HAP-1 (cell line): ENCODE measurements around the gene SCGB3A1.

Experiments used
- DNase-seq, 2 experiments: peaks; one replicate each; pipeline ENCODE4 v3.0.0-alpha.2; 2016 to 2020; ENCODE audit warnings: low spot score in 2 of 2
- H3K27me3 ChIP-seq: fragments of 250-450 bp; sonication (Bioruptor Pico); 2 replicates; pipeline ENCODE4 v1.5.1; 2020; ENCODE audit warnings: low read depth, mild to moderate bottlenecking, moderate library complexity
- H3K36me3 ChIP-seq: fragments of 250-450 bp; sonication (Bioruptor Pico); replicated peaks from 2 replicates; pipeline ENCODE4 v1.5.1; 2020; ENCODE audit warnings: mild to moderate bottlenecking
- H3K4me1 ChIP-seq: fragments of 250-450 bp; sonication (Bioruptor Pico); 2 replicates; pipeline ENCODE4 v1.5.1; 2020; ENCODE audit warnings: mild to moderate bottlenecking
- H3K4me3 ChIP-seq: fragments of 250-450 bp; sonication (Bioruptor Pico); 2 replicates; pipeline ENCODE4 v1.5.1; 2020; ENCODE audit warnings: mild to moderate bottlenecking, moderate library complexity
- H3K9me3 ChIP-seq: fragments of 250-450 bp; sonication (Bioruptor Pico); 2 replicates; pipeline ENCODE4 v1.5.1; 2020; ENCODE audit warnings: mild to moderate bottlenecking, moderate library complexity
- in situ Hi-C: fragments of 300-500 bp; cut with MboI; formaldehyde crosslinking; loops from 3 replicates; pipeline ENCODE4 v1.14.3; 2020; ENCODE audit warnings: low sequenced_read_pairs, inconsistent platforms, mixed read lengths

Gene SCGB3A1

GRCh38 chr5:180618829-180619562 is 27.7 kb upstream of the SCGB3A1 start:
- Histone ChIP-seq H3K9me3 (no peaks in the 10 kb centered on the region), H3K36me3 (no peaks in the 10 kb centered on the region), H3K4me3 (no peak overlapping the region), H3K4me1 (no peaks in the 10 kb centered on the region), H3K27me3 (no peaks in the 10 kb centered on the region)
- in situ Hi-C loops, result no loop called here
- no peak for DNase-seq

DNA sequence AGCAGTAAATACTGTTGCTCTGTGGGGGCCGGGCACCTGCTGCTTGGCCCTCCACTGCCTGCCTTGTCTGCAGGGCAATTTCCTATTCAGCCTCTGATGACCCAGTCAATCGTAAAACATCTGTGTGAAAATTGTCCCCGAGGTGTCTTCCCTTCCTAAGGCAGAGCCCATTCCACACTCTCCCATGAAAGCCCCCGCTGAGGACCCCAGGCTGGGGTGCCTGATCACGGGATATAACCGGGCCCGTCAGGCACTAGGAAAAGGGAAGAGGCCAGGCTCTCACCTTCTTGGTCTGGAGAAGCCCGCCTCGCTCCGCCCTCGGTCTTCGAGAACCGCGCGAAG is 27.2 kb upstream of the SCGB3A1 start:
- H3K9me3 ChIP-seq, result no peaks in the 10 kb centered on the region
- in situ Hi-C loops, result no loop called here
- no peak overlapping the region for H3K4me3 ChIP-seq
- H3K4me1 ChIP-seq, result no peaks in the 10 kb centered on the region
- no peaks in the 10 kb centered on the region for H3K27me3 ChIP-seq
- no peaks in the 10 kb centered on the region for H3K36me3 ChIP-seq
- no peak for DNase-seq

DNA sequence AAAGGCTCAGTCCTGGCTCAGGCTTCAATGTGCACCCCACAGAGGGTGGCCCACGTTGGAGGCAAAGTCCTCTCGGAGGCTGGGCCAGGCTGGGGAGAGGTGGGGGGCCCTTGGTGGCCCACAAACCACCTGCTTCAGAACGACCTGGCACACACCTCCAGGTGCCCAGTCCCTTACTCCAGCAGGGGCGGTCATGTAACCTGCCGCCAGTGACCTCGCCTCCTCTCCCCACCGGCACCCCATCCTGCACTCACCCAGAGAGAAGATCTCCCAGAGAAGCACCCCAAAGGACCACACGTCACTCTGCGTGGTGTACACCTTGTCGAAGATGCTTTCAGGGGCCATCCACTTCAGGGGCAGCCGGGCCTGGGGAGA is 22.5 kb upstream of the SCGB3A1 start:
- no peaks in the 10 kb centered on the region for H3K27me3 ChIP-seq
- no peaks in the 10 kb centered on the region for H3K4me1 ChIP-seq
- no peak for DNase-seq
- H3K9me3 ChIP-seq, result no peaks in the 10 kb centered on the region
- H3K4me3 ChIP-seq, result no peak overlapping the region
- H3K36me3 ChIP-seq, result no peaks in the 10 kb centered on the region
- in situ Hi-C loops, result no loop called here

DNA sequence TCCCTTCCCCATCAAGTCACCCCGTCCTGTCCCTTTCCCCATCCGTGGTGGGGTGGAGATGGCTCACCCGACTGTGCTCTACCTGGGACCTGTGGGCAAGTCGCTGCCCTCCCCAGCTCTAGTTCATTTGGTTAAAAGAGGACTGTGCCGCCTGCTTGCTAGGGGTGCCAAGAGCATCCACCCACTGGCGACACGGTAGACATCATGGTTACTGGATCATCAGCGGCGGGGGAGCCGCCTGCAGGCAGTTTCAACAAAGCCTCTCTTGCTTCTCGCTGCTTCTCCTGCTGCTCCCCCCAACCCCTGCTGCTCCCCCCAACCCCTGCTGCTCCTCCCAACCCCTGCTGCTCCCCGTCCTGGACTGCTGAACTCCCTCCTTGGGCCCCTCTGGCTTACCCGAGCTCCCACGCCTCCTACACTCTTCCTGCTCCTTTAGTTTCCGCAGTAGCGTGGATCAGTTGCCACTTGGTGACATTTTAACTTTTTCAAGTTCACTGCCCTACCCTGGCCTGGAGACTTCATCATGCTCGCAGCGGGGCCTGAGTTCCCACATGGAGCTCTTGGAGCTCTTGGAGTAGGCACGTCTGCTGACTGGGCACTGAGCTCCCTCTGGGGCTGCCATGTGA is 22.0 kb upstream of the SCGB3A1 start:
- H3K4me1 ChIP-seq, result no peaks in the 10 kb centered on the region
- H3K4me3 ChIP-seq, result no peak overlapping the region
- in situ Hi-C loops, result no loop called here
- H3K36me3 ChIP-seq, result no peaks in the 10 kb centered on the region
- H3K27me3 ChIP-seq, result no peaks in the 10 kb centered on the region
- H3K9me3 ChIP-seq, result no peaks in the 10 kb centered on the region
- no peak for DNase-seq

- Histone ChIP-seq H3K4me1 (no peaks in the 10 kb centered on the region), H3K27me3 (no peaks in the 10 kb centered on the region), H3K36me3 (no peaks in the 10 kb centered on the region), H3K4me3 (no peak overlapping the region), H3K9me3 (no peaks in the 10 kb centered on the region)
- in situ Hi-C loops, result no loop called here
- DNase-seq, result no peak
Observed at GRCh38 chr5:180612683-180613082, 21.4 kb upstream of the SCGB3A1 start.

DNA sequence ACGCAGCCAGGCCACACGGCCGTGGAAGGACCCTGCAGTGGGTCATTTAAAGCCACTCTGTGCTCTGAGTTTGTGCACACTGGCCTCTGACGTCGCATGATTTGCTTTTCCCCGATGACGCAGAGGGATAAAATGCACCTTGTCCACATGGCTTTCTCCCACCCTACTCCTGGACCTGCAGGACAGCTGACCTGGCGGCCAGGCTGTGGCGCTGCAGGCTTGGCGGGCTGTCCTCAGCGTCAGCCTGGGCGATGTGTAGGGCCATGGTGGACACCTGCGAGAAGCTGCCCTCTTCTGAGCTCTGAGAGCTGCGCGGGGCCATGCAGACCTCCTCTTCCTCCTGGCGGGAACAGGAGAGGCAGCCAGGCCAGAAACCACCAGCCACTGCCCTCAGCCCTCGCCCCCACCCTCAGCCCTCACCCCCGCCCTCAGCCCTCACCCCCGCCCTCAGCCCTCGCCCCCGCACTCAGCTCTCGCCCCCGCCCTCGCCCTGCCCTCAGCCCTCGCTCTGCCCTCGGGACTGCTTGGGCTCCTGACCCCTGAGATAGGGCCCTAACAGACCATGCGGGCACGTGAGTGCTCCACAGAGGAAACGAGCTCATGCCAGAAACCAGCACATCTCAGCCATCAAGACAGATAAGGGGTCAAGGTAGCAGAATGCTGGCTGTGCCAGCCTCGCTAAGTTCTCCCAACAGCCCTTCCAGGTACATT is 20.0 kb upstream of the SCGB3A1 start:
- in situ Hi-C loops, result no loop called here
- Histone ChIP-seq H3K4me3 (no peak overlapping the region), H3K9me3 (no peaks in the 10 kb centered on the region), H3K27me3 (no peaks in the 10 kb centered on the region), H3K36me3 (no peaks in the 10 kb centered on the region), H3K4me1 (no peaks in the 10 kb centered on the region)
- DNase-seq, result no peak

- Histone ChIP-seq H3K36me3 (no peaks in the 10 kb centered on the region), H3K9me3 (no peaks in the 10 kb centered on the region), H3K4me3 (no peak overlapping the region), H3K27me3 (no peaks in the 10 kb centered on the region), H3K4me1 (no peaks in the 10 kb centered on the region)
- no peak for DNase-seq
- in situ Hi-C loops, result no loop called here
Observed at GRCh38 chr5:180609817-180610550, 18.7 kb upstream of the SCGB3A1 start.

DNA sequence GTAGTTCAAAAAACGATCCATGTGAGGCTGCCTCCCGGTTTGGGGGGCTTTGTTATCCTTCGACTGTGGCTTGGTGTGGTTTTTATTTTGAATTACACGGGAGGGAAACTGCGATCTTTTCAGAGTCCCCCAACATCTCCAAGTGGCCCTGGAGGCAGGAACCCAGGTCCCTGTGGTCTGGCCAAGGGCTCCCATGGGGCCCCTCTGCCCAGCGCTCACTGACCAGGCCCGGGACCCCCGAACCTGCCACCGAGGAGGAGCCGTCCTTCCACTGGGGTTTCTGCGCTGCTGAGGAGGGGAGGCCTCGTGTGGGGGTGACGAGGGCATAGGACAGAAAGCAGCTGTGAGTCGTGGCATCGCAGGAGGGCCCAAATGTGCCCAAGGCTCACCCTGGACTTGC is 18.1 kb upstream of the SCGB3A1 start:
- in situ Hi-C loops, result no loop called here
- no peaks in the 10 kb centered on the region for H3K9me3 ChIP-seq
- no peaks in the 10 kb centered on the region for H3K27me3 ChIP-seq

GRCh38 chr5:180608572-180609310 is 17.4 kb upstream of the SCGB3A1 start:
- no peaks in the 10 kb centered on the region for H3K4me1 ChIP-seq
- in situ Hi-C loops, result no loop called here
- H3K9me3 ChIP-seq, result no peaks in the 10 kb centered on the region
- DNase-seq, result no peak
- no peak overlapping the region for H3K4me3 ChIP-seq
- no peaks in the 10 kb centered on the region for H3K27me3 ChIP-seq
- H3K36me3 ChIP-seq, result no peaks in the 10 kb centered on the region

More for the DNA sequence above, 18.1 kb upstream of the SCGB3A1 start:
- no peaks in the 10 kb centered on the region for H3K36me3 ChIP-seq
- H3K4me1 ChIP-seq, result no peaks in the 10 kb centered on the region
- no peak overlapping the region for H3K4me3 ChIP-seq
- no peak for DNase-seq

DNA sequence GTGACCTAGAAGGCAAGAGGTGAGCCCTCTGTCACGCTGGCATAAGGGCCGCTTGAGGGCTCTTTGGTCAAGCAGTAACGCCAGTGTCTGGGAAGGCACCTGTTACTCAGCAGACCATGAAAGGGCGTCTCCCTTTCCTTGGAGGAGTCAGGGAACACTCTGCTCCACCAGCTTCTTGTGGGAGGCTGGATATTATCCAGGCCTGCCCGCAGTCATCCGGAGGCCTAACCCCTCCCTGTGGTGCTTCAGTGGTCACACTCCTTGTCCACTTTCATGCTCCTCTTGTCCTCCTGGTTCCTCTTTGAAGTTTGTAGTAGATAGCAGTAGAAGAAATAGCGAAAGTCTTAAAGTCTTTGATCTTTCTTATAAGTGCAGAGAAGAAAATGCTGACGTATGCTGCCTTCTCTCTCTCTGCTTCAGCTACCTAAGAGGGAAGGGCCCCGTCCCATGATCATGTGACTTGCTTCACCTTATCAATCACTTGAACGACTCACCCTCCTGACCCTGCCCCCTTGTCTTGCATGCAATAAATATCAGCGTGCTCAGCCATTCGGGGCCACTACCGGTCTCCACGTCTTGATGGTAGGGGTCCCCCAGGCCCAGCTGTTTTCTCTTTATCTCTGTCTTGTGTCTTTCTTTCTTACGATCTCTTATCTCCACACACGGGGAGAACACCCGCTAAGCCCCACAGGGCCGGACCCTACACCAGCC is 16.7 kb upstream of the SCGB3A1 start:
- no peaks in the 10 kb centered on the region for H3K27me3 ChIP-seq
- no peaks in the 10 kb centered on the region for H3K9me3 ChIP-seq
- DNase-seq, result no peak
- H3K36me3 ChIP-seq, result no peaks in the 10 kb centered on the region
- H3K4me1 ChIP-seq, result no peaks in the 10 kb centered on the region
- in situ Hi-C loops, result no loop called here
- H3K4me3 ChIP-seq, result no peak overlapping the region

GRCh38 chr5:180606215-180606785 is 15.0 kb upstream of the SCGB3A1 start:
- Histone ChIP-seq H3K4me3 (no peak overlapping the region), H3K9me3 (no peaks in the 10 kb centered on the region), H3K36me3 (no peaks in the 10 kb centered on the region), H3K4me1 (no peaks in the 10 kb centered on the region), H3K27me3 (no peaks in the 10 kb centered on the region)
- DNase-seq, result no peak
- in situ Hi-C loops, result no loop called here

- Histone ChIP-seq H3K9me3 (no peaks in the 10 kb centered on the region), H3K4me3 (no peak overlapping the region), H3K27me3 (no peaks in the 10 kb centered on the region), H3K36me3 (no peaks in the 10 kb centered on the region), H3K4me1 (no peaks in the 10 kb centered on the region)
- in situ Hi-C loops, result no loop called here
- DNase-seq, result peak; percentile 39 to 79
Observed at GRCh38 chr5:180605554-180606214, 14.4 kb upstream of the SCGB3A1 start.
